Muscle of back (tissue), 11 donors: Measurements from ENCODE around the gene POLR3B. TPM values are rescaled to one million over a fixed set of nuclear protein-coding genes. Genes with fewer than 3 reads are reported as not detected.
"Not testable (repeated sequence)": the region's sequence is repeated elsewhere in the genome, so short reads cannot be mapped to it uniquely, and the experiment has no call there.

Source experiments
- DNase-seq, 3 donors: peaks; one replicate each; pipeline versions ENCODE4 v3.0.0 to v3.0.0-alpha.2; 2013
- polyA plus RNA-seq, 10 donors: library from polyadenylated mRNA; unstranded; fragments of 120-200 nt; gene quantifications; one replicate each; pipeline ENCODE4 v1.2.1, GENCODE V29; 2013; ENCODE audit not compliant: insufficient read length in 10 of 10

POLR3B gene
- polyA plus RNA-seq, 10 donors: 9.8 to 14.8 (median 12.1) TPM

- DNase-seq: no peak
These were observed 97.6 kb downstream of the POLR3B start for GRCh38 chr12:106455111-106455510.

- no peak for DNase-seq
These were observed 101.6 kb downstream of the POLR3B start for GRCh38 chr12:106459124-106459523.

GRCh38 chr12:106459534-106459933 lies 102.0 kb downstream of the POLR3B start:
- no peak for DNase-seq

- no peak for DNase-seq
These were observed 104.2 kb downstream of the POLR3B start for GRCh38 chr12:106461730-106462129.

- not testable (repeated sequence) for DNase-seq
These were observed 108.1 kb downstream of the POLR3B start for GRCh38 chr12:106465605-106466004.

- DNase-seq: not testable (repeated sequence)
These were observed 118.1 kb downstream of the POLR3B start for GRCh38 chr12:106475662-106476061.

- not testable (repeated sequence) for DNase-seq
These were observed 120.1 kb downstream of the POLR3B start for GRCh38 chr12:106477627-106478026.

GRCh38 chr12:106480251-106480650 lies 122.7 kb downstream of the POLR3B start:
- DNase-seq: no peak

GRCh38 chr12:106481246-106481645 lies 123.7 kb downstream of the POLR3B start:
- no peak for DNase-seq

GRCh38 chr12:106487664-106488063 lies 130.1 kb downstream of the POLR3B start:
- DNase-seq: no peak

GRCh38 chr12:106488884-106489283 lies 131.3 kb downstream of the POLR3B start:
- DNase-seq: no peak

- no peak for DNase-seq
These were observed 132.7 kb downstream of the POLR3B start for GRCh38 chr12:106490264-106490663.

GRCh38 chr12:106492857-106493256 lies 135.3 kb downstream of the POLR3B start:
- DNase-seq: no peak

- DNase-seq: peak; percentile 5 to 32 (median 15)
These were observed 136.0 kb downstream of the POLR3B start for GRCh38 chr12:106493531-106493930.

- no peak for DNase-seq
These were observed 137.9 kb downstream of the POLR3B start for GRCh38 chr12:106495354-106495965.

GRCh38 chr12:106498056-106498455 lies 140.5 kb downstream of the POLR3B start:
- DNase-seq: no peak

GRCh38 chr12:106499628-106500027 lies 142.1 kb downstream of the POLR3B start:
- no peak for DNase-seq

- DNase-seq: no peak
These were observed 149.1 kb downstream of the POLR3B start for GRCh38 chr12:106506691-106507090.

GRCh38 chr12:106508966-106509365 lies 151.4 kb downstream of the POLR3B start:
- no peak for DNase-seq

- DNase-seq: no peak
These were observed 153.8 kb downstream of the POLR3B start for GRCh38 chr12:106511365-106511764.

GRCh38 chr12:106517314-106517713 lies 159.8 kb downstream of the POLR3B start:
- DNase-seq: no peak

GRCh38 chr12:106519607-106520021 lies 162.1 kb downstream of the POLR3B start:
- peak; percentile 16 to 63 (median 53) for DNase-seq

- DNase-seq: no peak
These were observed 164.4 kb downstream of the POLR3B start for GRCh38 chr12:106521901-106522300.

GRCh38 chr12:106522708-106523107 lies 165.2 kb downstream of the POLR3B start:
- DNase-seq: no peak
